RWPE2 (cell line): Measurements from ENCODE around the gene TRPC4AP.

Source experiments
- ATAC-seq: fragments of 200-7000 bp; cut with Tn5 transposase; 3 replicates; pipeline ENCODE4 v1.9.1; 2021; ENCODE audit warnings: low read depth
- DNase-seq: peaks from one replicate; pipeline ENCODE4 v3.0.0-alpha.2; 2020; ENCODE audit warnings: low spot score
- H3K27ac ChIP-seq: fragments of 450-650 bp; 2 replicates; pipeline ENCODE4 v1.5.1; 2017; ENCODE audit warnings: mild to moderate bottlenecking; ENCODE audit not compliant: poor library complexity, severe bottlenecking
- H3K27me3 ChIP-seq: fragments of 250-450 bp; sonication (Bioruptor Pico); 2 replicates; pipeline ENCODE4 v1.5.1; 2021; ENCODE audit warnings: mild to moderate bottlenecking, moderate library complexity; ENCODE audit not compliant: insufficient read depth, poor library complexity, severe bottlenecking
- H3K36me3 ChIP-seq: fragments of 250-450 bp; sonication (Bioruptor Pico); 2 replicates; pipeline ENCODE4 v1.5.1; 2020; ENCODE audit warnings: low read depth, mild to moderate bottlenecking, moderate library complexity
- H3K4me1 ChIP-seq: fragments of 250-450 bp; sonication (Bioruptor Pico); 2 replicates; pipeline ENCODE4 v1.5.1; 2021; ENCODE audit warnings: mild to moderate bottlenecking, moderate library complexity; ENCODE audit not compliant: insufficient read depth, poor library complexity, severe bottlenecking
- H3K4me3 ChIP-seq: fragments of 250-450 bp; sonication (Bioruptor Pico); 2 replicates; pipeline ENCODE4 v1.5.1; 2021; ENCODE audit warnings: mild to moderate bottlenecking, moderate library complexity; ENCODE audit not compliant: severe bottlenecking
- H3K9me3 ChIP-seq: fragments of 250-450 bp; sonication (Bioruptor Pico); 2 replicates; pipeline ENCODE4 v1.5.1; 2021; ENCODE audit warnings: mild to moderate bottlenecking, moderate library complexity; ENCODE audit not compliant: severe bottlenecking
- CTCF ChIP-seq: fragments of 450-650 bp; IDR thresholded peaks from one replicate; pipeline ENCODE4 v1.5.1; 2017; ENCODE audit warnings: mild to moderate bottlenecking, moderate library complexity; ENCODE audit not compliant: poor library complexity, severe bottlenecking

The TRPC4AP gene

GRCh38 chr20:35122756-35123405 is 30.3 kb upstream of the TRPC4AP start:
- ATAC-seq (no peak), DNase-seq (peak; percentile 3)
- Histone ChIP-seq H3K36me3 (peaks cover 96% of the 10 kb centered on the region), H3K9me3 (no peaks in the 10 kb centered on the region), H3K27ac (no peak overlapping the region), H3K4me3 (no peak overlapping the region), H3K27me3 (no peaks in the 10 kb centered on the region), H3K4me1 (no peaks in the 10 kb centered on the region)
- no peak for TF ChIP-seq CTCF

DNA sequence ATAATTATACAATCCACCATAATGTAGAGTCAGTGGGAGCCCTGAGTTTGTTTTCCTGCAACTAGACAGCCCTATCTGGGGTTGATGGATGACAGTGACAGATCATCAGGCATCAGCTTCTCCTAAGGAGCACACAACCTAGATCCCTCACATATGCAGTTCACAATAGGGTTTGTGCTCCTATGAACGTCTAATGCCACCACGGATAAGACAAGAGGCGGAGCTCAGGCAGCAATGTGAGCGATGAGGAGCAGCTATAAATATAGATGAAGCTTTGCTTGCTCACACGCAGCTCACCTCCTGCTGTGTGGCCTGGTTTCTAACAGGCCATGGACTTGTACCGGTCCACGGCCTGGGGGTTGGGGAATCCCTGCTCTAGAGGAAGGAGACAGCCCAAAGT is 28.6 kb upstream of the TRPC4AP start:
- Histone ChIP-seq H3K4me3 (no peak overlapping the region), H3K36me3 (peaks cover 92% of the 10 kb centered on the region), H3K4me1 (no peaks in the 10 kb centered on the region), H3K27me3 (no peaks in the 10 kb centered on the region), H3K27ac (no peak overlapping the region), H3K9me3 (no peaks in the 10 kb centered on the region)
- DNase-seq (peak; percentile 72), ATAC-seq (no peak)
- no peak for TF ChIP-seq CTCF

DNA sequence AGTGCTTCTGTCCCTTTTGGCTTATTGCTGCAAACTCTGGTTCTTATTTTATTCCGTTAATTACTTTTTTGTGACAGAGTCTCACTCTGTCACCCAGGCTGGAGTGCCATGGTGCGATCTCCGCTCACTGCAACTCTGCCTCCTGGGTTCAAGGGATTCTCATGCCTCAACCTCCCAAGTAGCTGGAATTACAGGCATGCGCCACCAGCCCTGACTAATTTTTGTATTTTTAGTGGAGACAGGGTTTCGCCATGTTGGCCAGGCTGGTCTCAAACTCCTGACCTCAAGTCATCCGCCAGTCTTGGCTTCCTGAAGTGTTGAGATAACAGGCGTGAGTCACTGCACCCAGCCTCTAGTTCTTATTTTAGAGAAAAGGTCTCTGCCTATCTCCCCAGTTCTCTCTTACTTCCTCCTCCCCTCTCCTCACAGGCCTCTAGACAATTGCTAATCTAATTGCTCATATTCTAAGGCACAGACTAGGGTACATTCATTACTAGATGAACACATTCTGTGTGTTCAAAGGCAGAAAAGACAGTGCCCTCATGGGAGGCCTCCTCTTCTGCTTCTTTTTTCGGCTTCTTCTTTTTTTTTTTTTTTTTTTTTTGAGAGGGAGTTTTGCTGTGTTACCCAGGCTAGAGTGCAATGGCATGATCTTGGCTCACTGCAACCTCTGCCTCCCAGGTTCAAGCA is 27.6 kb upstream of the TRPC4AP start:
- TF ChIP-seq CTCF = no peak
- DNase-seq (peak; percentile 26), ATAC-seq (no peak)
- H3K4me3 ChIP-seq = no peak overlapping the region
- H3K36me3 ChIP-seq = peaks cover 93% of the 10 kb centered on the region
- H3K27me3 ChIP-seq = no peaks in the 10 kb centered on the region
- no peak overlapping the region for H3K27ac ChIP-seq
- H3K9me3 ChIP-seq = no peaks in the 10 kb centered on the region
- no peaks in the 10 kb centered on the region for H3K4me1 ChIP-seq

GRCh38 chr20:35117629-35118028 is 25.0 kb upstream of the TRPC4AP start:
- Histone ChIP-seq H3K36me3 (peaks cover 74% of the 10 kb centered on the region), H3K4me3 (no peak overlapping the region), H3K9me3 (no peaks in the 10 kb centered on the region), H3K27ac (no peak overlapping the region), H3K4me1 (no peaks in the 10 kb centered on the region), H3K27me3 (no peaks in the 10 kb centered on the region)
- ATAC-seq = no peak
- no peak for DNase-seq
- no peak for TF ChIP-seq CTCF

- ATAC-seq (no peak), DNase-seq (peak; percentile 4)
- H3K36me3 ChIP-seq = peaks cover 70% of the 10 kb centered on the region
- no peak overlapping the region for H3K27ac ChIP-seq
- H3K4me3 ChIP-seq = no peak overlapping the region
- H3K4me1 ChIP-seq = no peaks in the 10 kb centered on the region
- no peak for TF ChIP-seq CTCF
- no peaks in the 10 kb centered on the region for H3K27me3 ChIP-seq
- H3K9me3 ChIP-seq = no peaks in the 10 kb centered on the region
Observed at GRCh38 chr20:35117196-35117595, 24.6 kb upstream of the TRPC4AP start.
